ENCODE data around the gene TARS1. TPM values are rescaled to one million over a fixed set of nuclear protein-coding genes. Genes with fewer than 3 reads are reported as not detected.

The TARS1 gene
- polyA plus RNA-seq, 1 donor from 2014 or later, result 88.7 TPM

GRCh38 chr5:33441241-33442177 is 744 bp downstream of the TARS1 start:
- Histone ChIP-seq H2AFZ (ENCODE audit: low read depth, low read length) (peak overlapping the region; percentile 79), H4K20me1 (ENCODE audit: insufficient read depth) (no peaks in the 10 kb centered on the region), H3K9me2 (ENCODE audit: insufficient read depth, low read length) (no peaks in the 10 kb centered on the region), H3K36me3 (ENCODE audit: insufficient read depth, low read length) (peaks cover 9% of the 10 kb centered on the region), H3F3A (ENCODE audit: insufficient read depth, low read length, poor library complexity, severe bottlenecking) (no peaks in the 10 kb centered on the region), H3K9ac (ENCODE audit: low read length) (peak overlapping the region; percentile 72), H3K79me2 (replicated peaks; ENCODE audit: insufficient read depth, low read length) (peaks cover 37% of the 10 kb centered on the region), H3K4me2 (ENCODE audit: low read length) (peak overlapping the region; percentile 97), H3K4me3 (ENCODE audit: low read length) (peak overlapping the region; percentile 82), H3K27me3 (ENCODE audit: insufficient read depth, low read depth, low read length) (no peaks in the 10 kb centered on the region), H3K9me3 (ENCODE audit: low read length) (no peaks in the 10 kb centered on the region), H3K27ac (ENCODE audit: low read length) (peak overlapping the region; percentile 73)
- no peak for TF ChIP-seq TAF1 (IDR thresholded peaks at IDR 0.05; ENCODE audit: low read depth)

GRCh38 chr5:33444542-33444941 is 3.8 kb downstream of the TARS1 start:
- Histone ChIP-seq H3K4me3 (ENCODE audit: low read length) (no peak overlapping the region), H3K9me2 (ENCODE audit: insufficient read depth, low read length) (no peaks in the 10 kb centered on the region), H4K20me1 (ENCODE audit: insufficient read depth) (no peaks in the 10 kb centered on the region), H3K27ac (ENCODE audit: low read length) (no peak overlapping the region), H3K4me2 (ENCODE audit: low read length) (no peak overlapping the region), H3F3A (ENCODE audit: insufficient read depth, low read length, poor library complexity, severe bottlenecking) (no peaks in the 10 kb centered on the region), H3K9ac (ENCODE audit: low read length) (no peak overlapping the region), H3K9me3 (ENCODE audit: low read length) (no peaks in the 10 kb centered on the region), H2AFZ (ENCODE audit: low read depth, low read length) (no peak overlapping the region), H3K27me3 (ENCODE audit: insufficient read depth, low read depth, low read length) (no peaks in the 10 kb centered on the region), H3K79me2 (replicated peaks; ENCODE audit: insufficient read depth, low read length) (peaks cover 46% of the 10 kb centered on the region), H3K36me3 (ENCODE audit: insufficient read depth, low read length) (peaks cover 9% of the 10 kb centered on the region)
- TF ChIP-seq EZH2 (IDR thresholded peaks at IDR 0.05; ENCODE audit: borderline replicate concordance, insufficient read depth, low read length, poor library complexity, severe bottlenecking) (no peak), POLR2AphosphoS5 (IDR thresholded peaks at IDR 0.05) (no peak), RAD21 (conservative IDR thresholded peaks at IDR 0.05) (no peak), SMC3 (conservative IDR thresholded peaks at IDR 0.05; ENCODE audit: poor library complexity) (no peak), TAF1 (IDR thresholded peaks at IDR 0.05; ENCODE audit: low read depth) (no peak), EP300 (conservative IDR thresholded peaks at IDR 0.05; ENCODE audit: poor library complexity, severe bottlenecking) (no peak), CTCF (IDR thresholded peaks at IDR 0.05; ENCODE audit: poor library complexity, severe bottlenecking) (no peak), MXI1 (conservative IDR thresholded peaks at IDR 0.05; ENCODE audit: poor library complexity, severe bottlenecking) (no peak)
- TF ChIP-seq, protein P1, sequence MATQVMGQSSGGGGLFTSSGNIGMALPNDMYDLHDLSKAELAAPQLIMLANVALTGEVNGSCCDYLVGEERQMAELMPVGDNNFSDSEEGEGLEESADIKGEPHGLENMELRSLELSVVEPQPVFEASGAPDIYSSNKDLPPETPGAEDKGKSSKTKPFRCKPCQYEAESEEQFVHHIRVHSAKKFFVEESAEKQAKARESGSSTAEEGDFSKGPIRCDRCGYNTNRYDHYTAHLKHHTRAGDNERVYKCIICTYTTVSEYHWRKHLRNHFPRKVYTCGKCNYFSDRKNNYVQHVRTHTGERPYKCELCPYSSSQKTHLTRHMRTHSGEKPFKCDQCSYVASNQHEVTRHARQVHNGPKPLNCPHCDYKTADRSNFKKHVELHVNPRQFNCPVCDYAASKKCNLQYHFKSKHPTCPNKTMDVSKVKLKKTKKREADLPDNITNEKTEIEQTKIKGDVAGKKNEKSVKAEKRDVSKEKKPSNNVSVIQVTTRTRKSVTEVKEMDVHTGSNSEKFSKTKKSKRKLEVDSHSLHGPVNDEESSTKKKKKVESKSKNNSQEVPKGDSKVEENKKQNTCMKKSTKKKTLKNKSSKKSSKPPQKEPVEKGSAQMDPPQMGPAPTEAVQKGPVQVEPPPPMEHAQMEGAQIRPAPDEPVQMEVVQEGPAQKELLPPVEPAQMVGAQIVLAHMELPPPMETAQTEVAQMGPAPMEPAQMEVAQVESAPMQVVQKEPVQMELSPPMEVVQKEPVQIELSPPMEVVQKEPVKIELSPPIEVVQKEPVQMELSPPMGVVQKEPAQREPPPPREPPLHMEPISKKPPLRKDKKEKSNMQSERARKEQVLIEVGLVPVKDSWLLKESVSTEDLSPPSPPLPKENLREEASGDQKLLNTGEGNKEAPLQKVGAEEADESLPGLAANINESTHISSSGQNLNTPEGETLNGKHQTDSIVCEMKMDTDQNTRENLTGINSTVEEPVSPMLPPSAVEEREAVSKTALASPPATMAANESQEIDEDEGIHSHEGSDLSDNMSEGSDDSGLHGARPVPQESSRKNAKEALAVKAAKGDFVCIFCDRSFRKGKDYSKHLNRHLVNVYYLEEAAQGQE (IDR thresholded peaks at IDR 0.05; ENCODE audit: borderline replicate concordance), result no peak

All from neural cell (in vitro differentiated cells).